Measurements from ENCODE around the gene PCDHGA3. TPM values are rescaled to one million over a fixed set of nuclear protein-coding genes. Genes with fewer than 3 reads are reported as not detected.

PCDHGA3 gene
- total RNA-seq, 8 experiments from 2014 or later = 0.05 to 32.1 (median 0.65) TPM

- in situ Hi-C loops (cut with MboI; ENCODE audit: low pct_unique_long_range_greater_than_20kb in 2 of 9, low sequenced_read_pairs in 9 of 9, unreplicated experiment in 9 of 9) = no loop called here
- 34 to 92% (median 78%) methylated on average over 2 to 4 of the region's 5 CpGs; no CpG with 5 or more reads in 4 of the 10 experiments for WGBS, 10 experiments
- Histone ChIP-seq H3K4me3 (no peak overlapping the region), H3K4me1 (replicated peaks in 1 of 2) (no peaks in the 10 kb centered on the region), H3K27ac (no peak overlapping the region)
- no peak for ATAC-seq (replicated peaks in 6 of 8)
Measured at GRCh38 chr5:141356133-141356532, 12.5 kb downstream of the PCDHGA3 start.

- Histone ChIP-seq H3K4me3 (no peak overlapping the region), H3K4me1 (replicated peaks in 1 of 2) (no peaks in the 10 kb centered on the region), H3K27ac (no peak overlapping the region)
- no peak for ATAC-seq (replicated peaks in 6 of 8)
- in situ Hi-C loops (cut with MboI; ENCODE audit: low pct_unique_long_range_greater_than_20kb in 2 of 9, low sequenced_read_pairs in 9 of 9, unreplicated experiment in 9 of 9) = no loop called here
- WGBS, 10 experiments = 51 to 90% methylated on average over 2 to 6 of the region's 19 CpGs; no CpG with 5 or more reads in 8 of the 10 experiments
Measured at GRCh38 chr5:141356950-141357349, 13.3 kb downstream of the PCDHGA3 start.

- H3K27ac ChIP-seq = no peak within 1 kb of the TSS
- H3K4me3 ChIP-seq = no peak within 1 kb of the TSS
- WGBS, 10 experiments = 3 to 92% (median 57%) methylated on average over 4 to 22 of the region's 24 CpGs
- no peaks in the 10 kb centered on the region for H3K4me1 ChIP-seq (replicated peaks in 1 of 2)
- in situ Hi-C loops (cut with MboI; ENCODE audit: low pct_unique_long_range_greater_than_20kb in 2 of 9, low sequenced_read_pairs in 9 of 9, unreplicated experiment in 9 of 9) = no loop called here
- no peak for ATAC-seq (replicated peaks in 6 of 8)
Measured at GRCh38 chr5:141359790-141360426, 16.3 kb downstream of the PCDHGA3 start, which contains the start of gene PCDHGB2. Gene PCDHGB2 (plus strand): TSS chr5:141359994. CDS start chr5:141360136, 142 bp downstream.

GRCh38 chr5:141360685-141361084, 17.1 kb downstream of the PCDHGA3 start:
- ATAC-seq (replicated peaks in 6 of 8) = no peak
- in situ Hi-C loops (cut with MboI; ENCODE audit: low pct_unique_long_range_greater_than_20kb in 2 of 9, low sequenced_read_pairs in 9 of 9, unreplicated experiment in 9 of 9) = no loop called here
- Histone ChIP-seq H3K27ac (no peak overlapping the region), H3K4me3 (no peak overlapping the region), H3K4me1 (replicated peaks in 1 of 2) (no peaks in the 10 kb centered on the region)
- 0 to 95% (median 84%) methylated on average over 1 to 15 of the region's 15 CpGs for WGBS, 10 experiments

GRCh38 chr5:141362719-141363118, 19.1 kb downstream of the PCDHGA3 start:
- in situ Hi-C loops (cut with MboI; ENCODE audit: low pct_unique_long_range_greater_than_20kb in 2 of 9, low sequenced_read_pairs in 9 of 9, unreplicated experiment in 9 of 9) = no loop called here

GRCh38 chr5:141363952-141364660, 20.5 kb downstream of the PCDHGA3 start, which contains the start of gene PCDHGA5:
Gene PCDHGA5 (plus strand): TSS chr5:141364162. CDS start chr5:141364331, 169 bp downstream.
- peak in 1 of 8 experiments; percentile 48 for ATAC-seq (replicated peaks in 6 of 8)
- no peak within 1 kb of the TSS for H3K27ac ChIP-seq
- 0 to 95% (median 90%) methylated on average over 3 to 29 of the region's 34 CpGs for WGBS, 10 experiments
- in situ Hi-C loops (cut with MboI; ENCODE audit: low pct_unique_long_range_greater_than_20kb in 2 of 9, low sequenced_read_pairs in 9 of 9, unreplicated experiment in 9 of 9) = no loop called here
- H3K4me3 ChIP-seq = no peak within 1 kb of the TSS
- H3K4me1 ChIP-seq (replicated peaks in 1 of 2) = no peaks in the 10 kb centered on the region

More at GRCh38 chr5:141362719-141363118, 19.1 kb downstream of the PCDHGA3 start:
- no peak for ATAC-seq (replicated peaks in 6 of 8)
- Histone ChIP-seq H3K4me3 (no peak overlapping the region), H3K27ac (no peak overlapping the region), H3K4me1 (replicated peaks in 1 of 2) (no peaks in the 10 kb centered on the region)

- no peak for ATAC-seq (replicated peaks in 6 of 8)
- WGBS, 10 experiments = 29 to 96% (median 88%) methylated on average over 5 to 20 of the region's 46 CpGs
- Histone ChIP-seq H3K4me3 (no peak overlapping the region), H3K27ac (no peak overlapping the region), H3K4me1 (replicated peaks in 1 of 2) (no peaks in the 10 kb centered on the region)
- in situ Hi-C loops (cut with MboI; ENCODE audit: low pct_unique_long_range_greater_than_20kb in 2 of 9, low sequenced_read_pairs in 9 of 9, unreplicated experiment in 9 of 9) = no loop called here
Measured at GRCh38 chr5:141366016-141366896, 22.6 kb downstream of the PCDHGA3 start.

GRCh38 chr5:141369994-141370848, 26.6 kb downstream of the PCDHGA3 start, which contains the start of gene PCDHGB3:
Gene PCDHGB3 (plus strand): TSS chr5:141370242. CDS start chr5:141370395, 153 bp downstream.
- in situ Hi-C loops (cut with MboI; ENCODE audit: low pct_unique_long_range_greater_than_20kb in 2 of 9, low sequenced_read_pairs in 9 of 9, unreplicated experiment in 9 of 9) = no loop called here
- WGBS, 10 experiments = 3 to 90% (median 85%) methylated on average over 7 to 22 of the region's 32 CpGs
- Histone ChIP-seq H3K4me1 (replicated peaks in 1 of 2) (no peaks in the 10 kb centered on the region), H3K27ac (no peak within 1 kb of the TSS), H3K4me3 (no peak within 1 kb of the TSS)
- peak in 3 of 8 experiments; percentile 48 to 99 (median 83) for ATAC-seq (replicated peaks in 6 of 8)

GRCh38 chr5:141371572-141372475, 28.2 kb downstream of the PCDHGA3 start:
- WGBS, 10 experiments = 27 to 100% (median 86%) methylated on average over 3 to 24 of the region's 69 CpGs; no CpG with 5 or more reads in 2 of the 10 experiments
- no peak overlapping the region for H3K27ac ChIP-seq
- H3K4me1 ChIP-seq (replicated peaks in 1 of 2) = no peaks in the 10 kb centered on the region
- no peak for ATAC-seq (replicated peaks in 6 of 8)
- H3K4me3 ChIP-seq = no peak overlapping the region
- in situ Hi-C loops (cut with MboI; ENCODE audit: low pct_unique_long_range_greater_than_20kb in 2 of 9, low sequenced_read_pairs in 9 of 9, unreplicated experiment in 9 of 9) = no loop called here

- 0 to 97% (median 86%) methylated on average over 1 to 25 of the region's 27 CpGs; no CpG with 5 or more reads in 1 of the 10 experiments for WGBS, 10 experiments
- ATAC-seq (replicated peaks in 6 of 8) = peak in 1 of 8 experiments; percentile 46
- Histone ChIP-seq H3K4me1 (replicated peaks in 1 of 2) (no peaks in the 10 kb centered on the region), H3K4me3 (no peak within 1 kb of the TSS), H3K27ac (no peak within 1 kb of the TSS)
- in situ Hi-C loops (cut with MboI; ENCODE audit: low pct_unique_long_range_greater_than_20kb in 2 of 9, low sequenced_read_pairs in 9 of 9, unreplicated experiment in 9 of 9) = no loop called here
Measured at GRCh38 chr5:141373673-141374317, 30.2 kb downstream of the PCDHGA3 start, which contains the start of gene PCDHGA6. Gene PCDHGA6 (plus strand): TSS chr5:141373891. CDS start chr5:141374084, 193 bp downstream.

- no peak overlapping the region for H3K27ac ChIP-seq
- no peak for ATAC-seq (replicated peaks in 6 of 8)
- H3K4me3 ChIP-seq = no peak overlapping the region
- in situ Hi-C loops (cut with MboI; ENCODE audit: low pct_unique_long_range_greater_than_20kb in 2 of 9, low sequenced_read_pairs in 9 of 9, unreplicated experiment in 9 of 9) = no loop called here
- 0 to 95% (median 70%) methylated on average over 1 to 10 of the region's 14 CpGs; no CpG with 5 or more reads in 1 of the 10 experiments for WGBS, 10 experiments
- H3K4me1 ChIP-seq (replicated peaks in 1 of 2) = no peaks in the 10 kb centered on the region
Measured at GRCh38 chr5:141374627-141375026, 31.0 kb downstream of the PCDHGA3 start.
